K562 treated with DMSO at 1 percent for 12 hours (cell line): Measurements from ENCODE around the gene CAMK2G. TPM values are rescaled to one million over a fixed set of nuclear protein-coding genes. Genes with fewer than 3 reads are reported as not detected.

Experiments
- total RNA-seq: library from RNA; unstranded; fragments of 300-600 nt; gene quantifications from 2 replicates; pipeline ENCODE4 v1.2.3, GENCODE V29; 2022; ENCODE audit not compliant: insufficient read depth

Gene CAMK2G
- total RNA-seq: 31.9 and 65.5 TPM in 2 replicates

GRCh38 chr10:73874267-73875138 is at the start of gene CAMK2G:
TSS of gene CAMK2G (minus strand) at chr10:73874555. CDS start at chr10:73874461, 94 bp downstream.

GRCh38 chr10:73910764-73911552 is 36.6 kb upstream of the CAMK2G start, which contains the start of gene PLAU:
TSS of gene PLAU (plus strand) at chr10:73911132. CDS start at chr10:73911556, 424 bp downstream.

GRCh38 chr10:73785211-73785720 is 89.1 kb downstream of the CAMK2G start, which contains the start of gene ZSWIM8:
TSS of gene ZSWIM8 (plus strand) at chr10:73785606. CDS start at chr10:73785879, 273 bp downstream.

GRCh38 chr10:73781879-73782748 is 92.2 kb downstream of the CAMK2G start, which contains the start of gene CHCHD1:
TSS of gene CHCHD1 (plus strand) at chr10:73782048. CDS start at chr10:73782076, 28 bp downstream.

Other genes with a start within 250 kb of the CAMK2G start
- not detected in 2 replicates for gene MYOZ1, start 233.1 kb downstream of the CAMK2G start, total RNA-seq
- gene SYNPO2L, start 218.5 kb downstream of the CAMK2G start, total RNA-seq: not detected in 2 replicates
- 3.5 and 7.8 TPM in 2 replicates for gene AGAP5, start 176.4 kb downstream of the CAMK2G start, total RNA-seq
- gene SEC24C, start 130.2 kb downstream of the CAMK2G start, total RNA-seq: 66.2 and 184 TPM in 2 replicates
- 74.9 and 88.6 TPM in 2 replicates for gene CHCHD1, start 92.5 kb downstream of the CAMK2G start, total RNA-seq
- gene ZSWIM8, start 88.9 kb downstream of the CAMK2G start, total RNA-seq: 59.4 and 103 TPM in 2 replicates
- gene NDST2, start 63.0 kb downstream of the CAMK2G start, total RNA-seq: 53.1 and 63.1 TPM in 2 replicates
- gene PLAU, start 36.6 kb upstream of the CAMK2G start, total RNA-seq: 23.9 and 42.3 TPM in 2 replicates
- gene VCL, start 123.6 kb upstream of the CAMK2G start, total RNA-seq: 34.1 and 127 TPM in 2 replicates